ENCODE results near the gene HMGXB4. TPM values are rescaled to one million over a fixed set of nuclear protein-coding genes. Genes with fewer than 3 reads are reported as not detected.

HMGXB4 gene
- polyA plus RNA-seq, 4 donors = 24.4 to 29.7 (median 28.8) TPM

- no peak for DNase-seq (ENCODE audit: low read depth in 4 of 4, low spot score in 3 of 4)
These were observed 3.3 kb upstream of the HMGXB4 start for GRCh38 chr22:35253946-35254345.

- DNase-seq (ENCODE audit: low read depth in 4 of 4, low spot score in 3 of 4) = no peak
These were observed 332 bp upstream of the HMGXB4 start for GRCh38 chr22:35257002-35257320.

- peak in 3 of 4 donors; percentile 10 to 18 (median 12) for DNase-seq (ENCODE audit: low read depth in 4 of 4, low spot score in 3 of 4)
These were observed 1.1 kb downstream of the HMGXB4 start for GRCh38 chr22:35258191-35258988.

GRCh38 chr22:35264986-35265385, 7.7 kb downstream of the HMGXB4 start:
- DNase-seq (ENCODE audit: low read depth in 4 of 4, low spot score in 3 of 4) = no peak

- no peak for DNase-seq (ENCODE audit: low read depth in 4 of 4, low spot score in 3 of 4)
These were observed 9.0 kb downstream of the HMGXB4 start for GRCh38 chr22:35266277-35266676.

- DNase-seq (ENCODE audit: low read depth in 4 of 4, low spot score in 3 of 4) = no peak
These were observed 12.3 kb downstream of the HMGXB4 start for GRCh38 chr22:35269630-35270029.

GRCh38 chr22:35274154-35274871, 17.0 kb downstream of the HMGXB4 start:
- no peak for DNase-seq (ENCODE audit: low read depth in 4 of 4, low spot score in 3 of 4)

- no peak for DNase-seq (ENCODE audit: low read depth in 4 of 4, low spot score in 3 of 4)
These were observed 18.3 kb downstream of the HMGXB4 start for GRCh38 chr22:35275580-35275979.

GRCh38 chr22:35276019-35276418, 18.7 kb downstream of the HMGXB4 start:
- DNase-seq (ENCODE audit: low read depth in 4 of 4, low spot score in 3 of 4) = no peak

GRCh38 chr22:35288116-35288515, 30.8 kb downstream of the HMGXB4 start:
- DNase-seq (ENCODE audit: low read depth in 4 of 4, low spot score in 3 of 4) = no peak

GRCh38 chr22:35292786-35293185, 35.5 kb downstream of the HMGXB4 start:
- DNase-seq (ENCODE audit: low read depth in 4 of 4, low spot score in 3 of 4) = no peak

- no peak for DNase-seq (ENCODE audit: low read depth in 4 of 4, low spot score in 3 of 4)
These were observed 38.8 kb downstream of the HMGXB4 start for GRCh38 chr22:35296051-35296450.

- DNase-seq (ENCODE audit: low read depth in 4 of 4, low spot score in 3 of 4) = no peak
These were observed 42.0 kb downstream of the HMGXB4 start for GRCh38 chr22:35299217-35299672.

GRCh38 chr22:35299673-35300499, 42.6 kb downstream of the HMGXB4 start, which contains the start of gene TOM1:
Gene TOM1, plus strand, starts transcription at chr22:35299894. Its CDS starts 35 bp downstream, at chr22:35299929.
- peak; percentile 99 for DNase-seq (ENCODE audit: low read depth in 4 of 4, low spot score in 3 of 4)

GRCh38 chr22:35301372-35301874, 44.1 kb downstream of the HMGXB4 start:
- no peak for DNase-seq (ENCODE audit: low read depth in 4 of 4, low spot score in 3 of 4)

- DNase-seq (ENCODE audit: low read depth in 4 of 4, low spot score in 3 of 4) = no peak
These were observed 45.8 kb downstream of the HMGXB4 start for GRCh38 chr22:35303029-35303624.

- no peak for DNase-seq (ENCODE audit: low read depth in 4 of 4, low spot score in 3 of 4)
These were observed 48.3 kb downstream of the HMGXB4 start for GRCh38 chr22:35305525-35306070.

GRCh38 chr22:35306350-35306967, 49.2 kb downstream of the HMGXB4 start:
- no peak for DNase-seq (ENCODE audit: low read depth in 4 of 4, low spot score in 3 of 4)

GRCh38 chr22:35307372-35307771, 50.1 kb downstream of the HMGXB4 start:
- DNase-seq (ENCODE audit: low read depth in 4 of 4, low spot score in 3 of 4) = no peak

GRCh38 chr22:35307892-35308291, 50.6 kb downstream of the HMGXB4 start:
- DNase-seq (ENCODE audit: low read depth in 4 of 4, low spot score in 3 of 4) = no peak
